Stimulated activated CD8-positive, alpha-beta memory T cell treated with anti-CD3 and anti-CD28 coated beads, Interleukin-12 subunit alpha, Interleukin-12 subunit beta, amount 100 ng/mL, for 4 hours (primary cell): ENCODE results near the gene CDK19.

Experiments used
- DNase-seq: peaks from one replicate; pipeline ENCODE4 v3.0.0-alpha.2; 2020; ENCODE audit warnings: low read depth

The CDK19 gene

GRCh38 chr6:110658631-110659211 lies 156.5 kb downstream of the CDK19 start:
- no peak for DNase-seq

GRCh38 chr6:110656492-110656891 lies 158.8 kb downstream of the CDK19 start:
- no peak for DNase-seq

GRCh38 chr6:110655821-110656220 lies 159.4 kb downstream of the CDK19 start:
- DNase-seq: no peak

- no peak for DNase-seq
These were observed 161.0 kb downstream of the CDK19 start for GRCh38 chr6:110654096-110654820.

- no peak for DNase-seq
These were observed 161.9 kb downstream of the CDK19 start for GRCh38 chr6:110653381-110653780.

GRCh38 chr6:110652520-110652919 lies 162.7 kb downstream of the CDK19 start:
- no peak for DNase-seq

- DNase-seq: no peak
These were observed 164.5 kb downstream of the CDK19 start for GRCh38 chr6:110650755-110651154.

- DNase-seq: no peak
These were observed 165.6 kb downstream of the CDK19 start for GRCh38 chr6:110649704-110650103.

GRCh38 chr6:110646951-110647910 lies 168.0 kb downstream of the CDK19 start:
- DNase-seq: no peak

GRCh38 chr6:110646419-110646698 lies 168.9 kb downstream of the CDK19 start:
- no peak for DNase-seq

GRCh38 chr6:110645685-110646418 lies 169.4 kb downstream of the CDK19 start:
- DNase-seq: no peak

GRCh38 chr6:110643175-110643574 lies 172.1 kb downstream of the CDK19 start:
- DNase-seq: no peak

- no peak for DNase-seq
These were observed 172.6 kb downstream of the CDK19 start for GRCh38 chr6:110642711-110643110.

- no peak for DNase-seq
These were observed 178.5 kb downstream of the CDK19 start for GRCh38 chr6:110636781-110637180.

GRCh38 chr6:110635096-110635495 lies 180.2 kb downstream of the CDK19 start:
- no peak for DNase-seq

- no peak for DNase-seq
These were observed 181.5 kb downstream of the CDK19 start for GRCh38 chr6:110633731-110634213.

- DNase-seq: no peak
These were observed 186.1 kb downstream of the CDK19 start for GRCh38 chr6:110629153-110629552.

GRCh38 chr6:110628330-110628729 lies 186.9 kb downstream of the CDK19 start:
- no peak for DNase-seq

- DNase-seq: no peak
These were observed 188.8 kb downstream of the CDK19 start for GRCh38 chr6:110626442-110626841.

- no peak for DNase-seq
These were observed 189.4 kb downstream of the CDK19 start for GRCh38 chr6:110625883-110626282.

- no peak for DNase-seq
These were observed 192.2 kb downstream of the CDK19 start for GRCh38 chr6:110622912-110623578.

GRCh38 chr6:110621061-110621460 lies 194.2 kb downstream of the CDK19 start:
- DNase-seq: no peak
